Hepatocyte (in vitro differentiated cells): ENCODE measurements around the gene RFX4.

Source experiments
- EZH2 ChIP-seq: fragments of 200-600 bp; sonication (generic); IDR thresholded peaks from 2 replicates; pipeline ENCODE4 v1.6.1; 2016; ENCODE audit warnings: antibody characterized with exemption, mild to moderate bottlenecking, borderline replicate concordance
- EZH2phosphoT487 ChIP-seq: fragments of 200-600 bp; sonication (generic); IDR thresholded peaks from one replicate; pipeline ENCODE4 v1.6.1; 2018; ENCODE audit warnings: antibody characterized with exemption, mild to moderate bottlenecking, low read depth, moderate library complexity; ENCODE audit not compliant: unreplicated experiment, severe bottlenecking
- TF ChIP-seq, protein P1 (sequence below): fragments of 200-600 bp; sonication (generic); IDR thresholded peaks from 2 replicates; pipeline ENCODE4 v1.5.1; 2016; ENCODE audit warnings: antibody characterized with exemption, mild to moderate bottlenecking; ENCODE audit not compliant: poor library complexity

DNA sequence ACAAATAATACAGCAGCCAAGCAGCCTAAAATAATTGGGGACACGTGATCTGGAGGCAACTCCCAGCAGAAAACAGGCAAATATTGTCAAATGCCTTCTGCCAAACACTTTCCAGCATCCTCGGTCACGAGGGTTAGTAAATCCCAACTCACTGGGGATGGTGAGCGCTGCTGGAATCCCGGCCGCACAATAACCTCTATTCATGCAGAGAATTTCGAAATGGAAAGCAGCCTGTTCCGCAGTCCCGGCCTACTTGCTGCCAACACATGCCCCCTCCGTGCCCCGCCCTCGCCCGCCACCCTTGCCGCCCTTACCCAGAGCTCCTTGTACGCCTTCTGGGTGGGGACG, 62.2 kb downstream of the RFX4 start:
- TF ChIP-seq, protein P1, sequence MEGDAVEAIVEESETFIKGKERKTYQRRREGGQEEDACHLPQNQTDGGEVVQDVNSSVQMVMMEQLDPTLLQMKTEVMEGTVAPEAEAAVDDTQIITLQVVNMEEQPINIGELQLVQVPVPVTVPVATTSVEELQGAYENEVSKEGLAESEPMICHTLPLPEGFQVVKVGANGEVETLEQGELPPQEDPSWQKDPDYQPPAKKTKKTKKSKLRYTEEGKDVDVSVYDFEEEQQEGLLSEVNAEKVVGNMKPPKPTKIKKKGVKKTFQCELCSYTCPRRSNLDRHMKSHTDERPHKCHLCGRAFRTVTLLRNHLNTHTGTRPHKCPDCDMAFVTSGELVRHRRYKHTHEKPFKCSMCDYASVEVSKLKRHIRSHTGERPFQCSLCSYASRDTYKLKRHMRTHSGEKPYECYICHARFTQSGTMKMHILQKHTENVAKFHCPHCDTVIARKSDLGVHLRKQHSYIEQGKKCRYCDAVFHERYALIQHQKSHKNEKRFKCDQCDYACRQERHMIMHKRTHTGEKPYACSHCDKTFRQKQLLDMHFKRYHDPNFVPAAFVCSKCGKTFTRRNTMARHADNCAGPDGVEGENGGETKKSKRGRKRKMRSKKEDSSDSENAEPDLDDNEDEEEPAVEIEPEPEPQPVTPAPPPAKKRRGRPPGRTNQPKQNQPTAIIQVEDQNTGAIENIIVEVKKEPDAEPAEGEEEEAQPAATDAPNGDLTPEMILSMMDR = no peak
- TF ChIP-seq EZH2phosphoT487 (no peak), EZH2 (no peak)
